Fibroblast of lung (primary cell): ENCODE measurements around the gene EHHADH.
"Not testable (repeated sequence)": the region's sequence is repeated elsewhere in the genome, so short reads cannot be mapped to it uniquely, and the experiment has no call there.

Experiments used
- EZH2 ChIP-seq: IDR thresholded peaks from 2 replicates; pipeline ENCODE4 v1.5.1; 2012; ENCODE audit warnings: low read length, control low read depth, mild to moderate bottlenecking; ENCODE audit errors: missing control alignments
- TF ChIP-seq, protein P1 (sequence below), 2 donors: IDR thresholded peaks in 1 of 2; conservative IDR thresholded peaks in 1 of 2; 1 replicate in 1 of 2; 2 replicates in 1 of 2; pipeline ENCODE4 v1.5.1; 2011 to 2012; ENCODE audit warnings: low read length in 2 of 2, control low read depth in 1 of 2, inconsistent platforms in 1 of 2, low read depth in 1 of 2, mild to moderate bottlenecking in 1 of 2

GRCh38 chr3:185226526-185226925 is 27.3 kb downstream of the EHHADH start:
- TF ChIP-seq, protein P1, sequence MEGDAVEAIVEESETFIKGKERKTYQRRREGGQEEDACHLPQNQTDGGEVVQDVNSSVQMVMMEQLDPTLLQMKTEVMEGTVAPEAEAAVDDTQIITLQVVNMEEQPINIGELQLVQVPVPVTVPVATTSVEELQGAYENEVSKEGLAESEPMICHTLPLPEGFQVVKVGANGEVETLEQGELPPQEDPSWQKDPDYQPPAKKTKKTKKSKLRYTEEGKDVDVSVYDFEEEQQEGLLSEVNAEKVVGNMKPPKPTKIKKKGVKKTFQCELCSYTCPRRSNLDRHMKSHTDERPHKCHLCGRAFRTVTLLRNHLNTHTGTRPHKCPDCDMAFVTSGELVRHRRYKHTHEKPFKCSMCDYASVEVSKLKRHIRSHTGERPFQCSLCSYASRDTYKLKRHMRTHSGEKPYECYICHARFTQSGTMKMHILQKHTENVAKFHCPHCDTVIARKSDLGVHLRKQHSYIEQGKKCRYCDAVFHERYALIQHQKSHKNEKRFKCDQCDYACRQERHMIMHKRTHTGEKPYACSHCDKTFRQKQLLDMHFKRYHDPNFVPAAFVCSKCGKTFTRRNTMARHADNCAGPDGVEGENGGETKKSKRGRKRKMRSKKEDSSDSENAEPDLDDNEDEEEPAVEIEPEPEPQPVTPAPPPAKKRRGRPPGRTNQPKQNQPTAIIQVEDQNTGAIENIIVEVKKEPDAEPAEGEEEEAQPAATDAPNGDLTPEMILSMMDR (conservative IDR thresholded peaks at IDR 0.05 in 1 of 2, IDR thresholded peaks at IDR 0.05 in 1 of 2; ENCODE audit: low read depth in 1 of 2, low read length in 2 of 2): not testable (repeated sequence)
- not testable (repeated sequence) for TF ChIP-seq EZH2
